Stimulated activated CD4-positive, alpha-beta T cell treated with anti-CD3 and anti-CD28 coated beads, TNF-alpha, amount 100 ng/mL, for 24 hours (primary cell): ENCODE data around the gene SRI.

ENCODE experiments used
- DNase-seq, 3 experiments: peaks; one replicate each; pipeline ENCODE4 v3.0.0-alpha.2; 2020; ENCODE audit warnings: low read depth in 3 of 3

Gene SRI

DNA sequence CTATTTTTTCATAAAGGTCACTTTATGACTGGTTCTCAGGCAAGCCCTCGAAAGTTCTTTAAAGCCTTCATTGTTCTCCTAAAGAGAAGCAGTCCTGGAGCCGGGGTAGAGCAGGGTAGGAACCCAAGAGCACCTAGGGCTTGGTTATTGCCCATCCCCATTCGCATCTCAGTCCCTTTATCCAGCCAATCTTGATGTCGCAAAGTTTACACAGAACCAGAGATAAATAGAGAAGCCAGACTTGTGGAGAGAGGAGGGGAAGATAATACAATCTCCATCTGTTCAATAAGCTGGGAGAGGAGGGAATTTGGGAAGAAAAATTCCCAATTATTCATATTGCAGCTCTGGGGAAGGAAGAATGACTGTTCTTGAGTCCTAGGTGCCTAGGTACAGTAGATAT lies 6.4 kb upstream of the SRI start:
- no peak for DNase-seq

DNA sequence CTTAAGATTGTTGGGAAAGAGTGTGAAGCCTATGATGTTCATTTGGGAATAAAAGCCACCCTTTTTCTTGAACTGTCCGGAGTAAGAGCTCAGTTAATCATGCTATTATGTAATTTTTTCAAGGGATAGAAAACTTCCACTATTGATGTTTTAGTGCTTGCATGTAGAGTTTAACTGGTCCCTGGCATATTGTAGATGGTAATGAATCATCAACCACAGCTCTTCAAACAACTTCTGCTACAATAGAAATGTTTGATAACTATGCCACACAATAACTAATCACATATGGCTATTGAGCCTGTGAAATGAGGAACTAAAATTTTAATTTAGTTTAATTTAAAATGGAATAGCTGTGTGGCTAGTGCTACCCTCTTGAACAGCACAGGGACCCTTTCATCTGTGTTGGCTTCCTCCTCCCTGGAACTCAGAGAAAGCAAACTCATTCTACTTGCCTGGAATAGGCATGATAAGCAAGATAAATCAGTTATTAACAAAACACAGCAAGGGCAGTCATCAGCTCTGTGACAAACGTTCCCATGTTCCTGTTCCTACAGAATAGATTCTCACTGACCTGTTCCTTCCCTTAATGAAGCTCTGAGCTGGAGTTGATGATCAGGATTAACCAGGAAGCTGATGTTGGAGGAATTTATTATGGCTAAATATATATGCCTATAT lies 4.9 kb upstream of the SRI start:
- no peak for DNase-seq

DNA sequence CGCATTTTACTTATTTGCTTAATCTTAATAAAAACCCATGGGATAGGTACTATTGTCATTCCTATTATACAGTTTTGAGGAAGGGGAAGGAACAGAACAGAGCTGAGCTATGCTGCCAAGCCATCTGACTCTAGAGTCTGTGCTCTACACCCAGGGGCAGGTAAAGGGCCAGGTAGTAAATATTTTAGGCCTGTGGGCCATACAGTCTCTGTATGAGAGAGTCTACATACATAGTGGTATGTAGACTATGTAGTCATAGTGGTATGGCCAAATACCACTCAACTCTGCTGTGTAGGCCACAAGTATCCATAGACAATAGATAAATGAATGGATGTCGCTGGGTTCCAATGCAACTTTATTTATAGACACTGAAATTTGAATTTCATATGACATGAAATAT lies 3.4 kb upstream of the SRI start:
- DNase-seq = no peak

DNA sequence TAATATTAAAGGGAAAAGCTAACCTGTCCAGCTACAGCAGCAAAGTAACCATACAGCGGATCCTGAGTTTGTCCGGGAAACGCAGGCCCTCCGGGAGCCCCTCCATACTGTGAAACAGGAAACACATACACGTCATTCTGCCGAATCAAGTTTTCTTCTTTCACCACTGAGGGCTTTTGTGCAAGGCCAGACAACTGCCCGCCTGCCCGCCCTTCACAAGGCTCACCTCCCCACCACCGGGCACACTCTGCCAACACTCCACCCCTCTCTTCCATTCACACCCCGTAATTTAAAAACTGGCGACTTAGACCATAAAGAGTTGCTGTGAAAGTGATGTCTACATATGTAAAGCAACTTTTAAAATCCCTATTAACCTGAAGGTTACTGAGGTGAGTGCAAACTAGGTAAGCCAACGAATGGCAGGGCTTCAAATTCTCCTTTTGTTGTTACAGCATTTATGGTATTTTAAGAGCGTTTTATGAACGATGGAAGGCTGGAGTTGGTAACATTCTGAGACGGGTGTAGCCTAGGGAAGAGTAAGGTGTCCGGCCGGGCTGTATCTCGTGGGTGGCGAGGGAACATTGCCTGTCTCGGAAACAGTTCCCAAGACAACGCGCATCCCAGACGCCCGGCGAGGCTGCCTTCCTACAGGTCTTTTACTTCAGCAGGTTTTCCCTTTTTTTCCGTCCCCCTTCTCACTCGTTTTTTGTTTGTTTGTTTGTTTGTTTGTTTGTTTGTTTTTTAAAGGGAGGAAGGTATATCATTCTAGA lies 817 bp downstream of the SRI start:
- DNase-seq = peak in 2 of 3 experiments; percentile 3 to 5

DNA sequence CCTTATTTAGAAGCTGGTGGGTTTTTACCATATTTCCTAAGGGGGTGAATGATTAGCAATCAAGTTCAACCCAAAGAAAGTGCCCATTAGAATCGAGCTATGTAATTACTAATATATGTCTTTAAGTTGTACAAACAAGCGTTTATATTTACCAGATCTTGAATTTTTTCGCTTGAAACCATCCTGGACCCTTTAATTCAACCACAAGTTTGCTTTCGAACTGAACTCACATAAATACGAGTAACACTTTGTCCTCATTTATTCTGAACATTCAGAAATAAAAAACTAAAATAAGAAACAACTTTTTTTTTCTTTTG lies 1.5 kb downstream of the SRI start:
- DNase-seq = no peak

DNA sequence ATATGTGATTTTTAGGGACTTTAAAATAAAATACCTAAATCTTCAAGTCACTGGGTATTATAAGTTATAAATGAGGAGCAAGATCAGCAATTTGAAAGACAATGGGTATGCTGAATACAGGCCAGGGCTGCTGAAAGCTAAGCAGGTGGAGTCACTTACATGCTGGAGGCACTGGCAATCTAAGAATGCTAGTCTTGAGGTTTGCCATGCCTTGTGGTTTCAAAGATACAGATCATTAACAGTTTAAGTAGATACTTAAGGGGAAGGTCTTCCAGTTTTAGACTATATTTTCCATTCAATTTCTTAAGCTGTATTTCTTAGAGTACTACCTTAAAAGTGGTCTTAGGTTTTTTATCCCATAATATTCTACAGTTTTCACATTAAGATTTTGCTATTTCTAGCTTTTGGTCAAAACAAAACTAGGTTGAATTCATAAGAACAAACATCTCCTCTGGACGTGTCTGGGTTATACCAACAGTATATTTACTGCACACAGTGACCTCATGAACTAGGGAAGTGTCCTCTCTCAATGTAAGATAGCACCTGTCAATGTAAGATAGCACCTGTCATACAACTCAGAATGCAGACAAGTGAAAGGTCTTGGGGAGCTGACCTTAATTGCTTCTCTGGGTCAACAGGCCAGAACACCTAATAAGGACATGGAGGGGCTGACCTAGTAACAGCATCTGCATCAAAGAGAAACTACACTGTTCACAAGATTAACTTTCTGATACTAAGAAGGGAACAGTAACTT lies 2.0 kb downstream of the SRI start:
- no peak for DNase-seq

DNA sequence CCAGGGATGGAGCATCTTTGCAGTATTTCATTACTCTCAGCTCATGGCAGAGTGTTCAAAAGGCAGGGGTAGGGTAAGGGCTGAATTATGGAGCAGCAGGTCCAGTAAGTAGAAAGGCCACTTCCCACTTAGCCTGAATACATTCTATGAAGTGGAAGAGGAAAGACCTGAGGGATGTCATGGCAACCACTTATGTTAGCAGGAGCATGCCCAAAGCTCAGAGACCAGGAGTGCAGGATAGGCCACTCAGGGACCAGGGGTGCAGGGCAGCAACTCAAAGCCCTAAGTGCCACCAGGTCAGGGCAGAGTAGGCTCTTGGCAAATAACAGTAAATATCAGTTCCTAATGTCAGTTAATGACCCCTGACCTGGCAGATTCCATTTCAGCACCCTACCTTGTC lies 3.6 kb downstream of the SRI start:
- DNase-seq = no peak

DNA sequence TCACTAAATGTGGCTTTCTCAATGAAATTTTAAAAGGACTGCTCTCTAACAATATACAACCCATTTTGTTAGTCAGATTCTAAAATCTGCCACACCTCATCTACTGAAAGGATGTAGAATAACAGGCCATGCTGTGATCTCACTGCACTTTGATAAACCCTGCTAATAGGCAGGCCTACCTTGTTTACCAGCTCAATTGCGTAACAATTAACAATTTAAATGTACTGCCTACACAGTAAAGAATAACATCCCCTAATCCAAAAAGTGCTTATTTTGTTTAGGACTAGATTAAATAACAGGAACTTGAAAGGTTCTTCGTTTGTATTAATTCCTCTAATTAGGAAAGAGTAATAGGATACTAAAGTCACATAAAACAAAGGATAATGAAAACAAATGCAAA lies 4.5 kb downstream of the SRI start:
- DNase-seq = no peak

DNA sequence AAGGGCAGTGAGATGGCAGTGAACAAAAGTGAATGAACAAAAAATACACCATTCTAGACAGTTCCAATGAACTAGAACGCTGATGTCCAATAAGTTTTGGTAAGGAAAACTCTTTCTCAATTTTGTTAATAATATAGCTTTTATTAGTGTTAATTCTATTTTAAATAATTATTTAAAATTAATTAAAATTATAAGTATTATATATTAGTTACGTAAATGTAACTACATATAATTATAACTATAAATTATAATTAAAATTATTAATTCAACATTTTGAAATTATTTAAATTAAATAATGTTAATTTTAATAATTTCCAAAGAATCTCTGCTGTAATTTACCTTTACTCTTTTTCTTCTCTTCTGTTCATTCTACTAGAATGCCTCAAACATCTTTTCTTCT lies 5.4 kb downstream of the SRI start:
- no peak for DNase-seq

DNA sequence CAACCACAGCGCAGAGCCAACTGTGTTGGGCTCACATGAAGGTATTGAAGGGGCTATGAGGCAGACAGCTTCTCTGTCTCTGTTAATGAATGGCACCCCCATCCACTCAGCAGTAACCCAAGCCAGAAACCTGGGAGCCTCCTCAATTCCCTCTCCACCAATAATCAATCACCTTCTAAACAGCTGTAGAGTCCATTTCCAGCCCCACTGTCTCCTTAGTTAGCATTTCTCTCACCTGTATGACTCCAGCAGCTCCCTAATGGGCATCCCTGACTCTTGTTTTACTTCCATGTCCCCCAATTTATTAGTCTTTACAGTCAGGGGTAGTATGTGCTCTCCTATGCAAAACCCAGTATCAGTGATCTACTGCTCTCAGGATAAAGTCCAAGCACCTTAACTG lies 6.9 kb downstream of the SRI start:
- no peak for DNase-seq

DNA sequence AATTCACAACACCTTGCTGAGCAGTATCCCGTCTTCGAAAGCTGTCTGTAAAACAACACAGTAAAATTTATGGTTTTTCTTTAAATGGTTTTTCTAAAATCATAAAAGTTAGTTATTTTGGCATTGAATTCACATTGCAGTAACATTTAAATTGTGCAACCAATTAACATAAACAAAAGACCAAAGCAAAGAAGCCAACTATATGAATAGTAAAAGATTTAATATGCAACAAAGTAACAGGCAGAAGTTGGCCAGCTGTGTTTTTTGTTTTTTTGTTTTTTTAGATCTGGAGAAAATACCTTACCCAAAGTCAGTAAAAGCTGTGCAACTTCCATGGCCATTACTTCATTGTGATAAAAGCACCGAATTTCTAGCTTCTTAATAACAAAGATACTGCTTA lies 11.3 kb downstream of the SRI start:
- no peak for DNase-seq

DNA sequence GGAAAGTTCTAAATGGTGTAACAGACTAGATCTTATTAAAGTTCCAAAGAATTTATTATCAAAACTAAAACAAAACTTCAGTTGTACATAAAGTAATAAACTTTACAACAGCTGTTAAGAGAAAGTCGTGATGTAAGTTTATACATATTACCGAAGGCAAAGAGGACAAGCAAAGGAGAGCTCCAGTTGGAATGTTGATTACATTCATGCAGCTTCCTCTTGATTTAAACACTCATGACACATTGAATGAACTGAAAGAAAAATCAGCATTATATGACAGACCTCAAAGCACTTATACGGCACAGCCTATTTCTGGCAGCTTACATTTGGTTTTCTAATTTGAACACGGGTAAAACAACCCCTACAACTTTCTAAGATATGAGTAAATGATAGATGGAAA lies 13.6 kb downstream of the SRI start:
- no peak for DNase-seq

DNA sequence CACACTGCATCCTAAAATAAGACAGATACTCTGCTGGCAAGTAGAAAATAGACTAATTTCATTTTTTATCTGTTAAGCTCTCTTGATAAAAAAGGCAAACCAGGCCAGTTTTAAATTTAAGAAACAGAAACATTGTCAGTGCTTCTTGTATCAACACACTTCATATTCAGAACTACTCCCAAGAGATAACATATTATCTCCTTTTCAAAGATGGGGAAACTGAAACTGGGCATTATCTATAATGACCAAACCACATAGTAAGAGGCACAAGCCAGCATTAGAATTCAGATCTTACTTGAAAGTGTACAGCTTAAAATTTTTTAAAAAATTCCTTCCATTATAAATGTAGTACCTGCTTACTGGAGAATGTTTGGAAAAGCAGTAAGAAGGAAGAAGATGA lies 14.7 kb downstream of the SRI start:
- no peak for DNase-seq

DNA sequence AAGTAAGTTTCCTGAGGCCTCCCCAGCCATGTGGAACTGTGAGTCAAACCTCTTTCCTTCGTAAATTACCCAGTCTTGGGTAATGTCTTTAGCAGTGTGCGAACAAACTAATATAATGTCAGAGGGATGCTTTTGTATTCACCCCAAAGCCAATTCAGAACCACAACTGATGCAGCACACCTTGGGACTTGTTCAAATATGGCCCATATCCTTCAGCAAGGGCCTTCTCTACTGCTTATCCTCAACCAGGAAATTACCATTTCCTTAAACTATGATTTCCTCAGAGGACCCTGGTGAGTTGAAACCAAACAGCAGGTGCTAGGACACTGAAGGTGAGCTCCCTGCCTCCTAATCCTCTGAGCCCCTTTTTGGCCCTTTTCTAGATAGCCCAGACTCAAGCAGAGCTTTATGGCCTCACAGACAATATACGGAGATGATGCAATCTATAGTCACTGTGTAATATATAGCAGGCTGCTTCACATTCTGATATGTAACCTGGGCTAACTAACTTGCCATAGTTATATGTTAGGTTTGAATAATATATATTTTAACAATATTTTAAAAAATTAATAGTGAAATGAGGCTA lies 15.2 kb downstream of the SRI start:
- no peak for DNase-seq

DNA sequence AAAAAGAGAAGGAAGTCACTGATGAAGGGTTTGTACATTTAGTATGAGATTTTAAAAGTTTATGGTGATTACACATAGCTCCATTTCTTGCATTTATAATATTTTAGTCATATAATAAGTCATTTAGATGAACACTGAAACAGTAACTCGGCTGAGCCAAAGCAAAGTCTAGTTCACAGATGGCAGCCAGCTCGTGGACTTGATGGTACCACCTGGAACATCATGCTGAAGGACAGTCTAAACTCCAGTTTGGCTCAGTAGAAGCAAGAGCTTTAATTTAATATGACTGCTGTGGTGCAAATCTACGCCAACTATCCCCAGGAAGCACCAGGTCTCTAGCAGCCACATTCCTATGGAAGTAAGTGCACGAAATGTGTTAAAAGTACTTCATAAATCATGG lies 16.4 kb downstream of the SRI start:
- DNase-seq = no peak

DNA sequence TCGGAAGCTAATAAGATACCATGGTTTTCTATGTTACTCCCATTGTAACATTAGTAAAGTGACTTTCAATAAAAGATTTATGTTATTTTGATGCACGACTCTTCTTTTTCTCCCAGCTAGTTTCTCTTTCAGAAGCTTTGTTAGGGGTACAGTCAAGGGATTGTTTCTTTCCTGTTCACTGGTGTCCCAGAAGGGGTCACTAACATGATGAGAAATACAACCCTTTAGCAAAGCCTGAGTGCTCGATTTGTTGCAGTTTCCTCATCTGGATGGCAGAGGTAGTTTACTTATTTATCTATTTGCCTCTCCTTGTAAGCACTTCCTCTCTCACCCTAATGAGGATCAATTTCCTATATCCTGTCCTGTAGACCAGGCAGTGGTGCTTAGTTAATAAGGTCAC lies 17.0 kb downstream of the SRI start:
- DNase-seq = no peak

DNA sequence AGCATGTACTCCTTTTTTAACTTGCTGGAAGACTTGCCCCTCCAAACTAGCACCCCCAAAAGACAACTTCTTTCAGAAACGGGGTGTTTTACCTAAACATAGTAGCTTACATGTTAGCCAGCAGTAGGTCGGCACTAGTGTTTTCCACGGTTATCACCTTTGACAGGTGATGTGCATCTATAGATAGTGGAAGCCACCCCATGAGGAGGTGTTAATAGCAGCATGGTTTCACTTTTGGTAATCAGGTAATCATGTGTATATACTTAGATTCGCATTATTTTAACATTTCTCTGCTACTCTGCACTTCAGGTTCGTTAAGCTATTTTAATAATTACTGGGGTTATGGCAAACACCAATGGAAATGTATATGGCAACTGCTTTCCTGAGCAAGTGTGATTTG lies 17.6 kb downstream of the SRI start:
- DNase-seq = no peak

DNA sequence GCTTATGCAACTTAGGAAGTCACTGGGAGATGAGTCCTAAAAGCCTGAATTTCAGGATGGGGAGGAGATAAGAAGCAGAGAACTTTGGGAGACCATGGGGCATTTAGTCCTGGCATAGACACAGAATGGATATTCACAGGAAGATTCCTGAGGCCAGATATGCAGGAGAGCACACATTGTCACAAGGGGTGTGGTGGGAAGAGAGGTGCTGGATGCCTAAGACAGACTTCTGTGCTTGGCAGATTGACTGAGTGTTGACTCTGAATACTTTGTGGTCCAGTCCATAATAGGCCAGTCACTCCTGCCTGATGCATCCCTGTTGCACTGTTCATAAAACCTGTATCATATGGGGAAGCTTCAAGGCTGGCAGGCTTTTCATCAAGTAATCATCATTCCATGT lies 18.5 kb downstream of the SRI start:
- DNase-seq = no peak

DNA sequence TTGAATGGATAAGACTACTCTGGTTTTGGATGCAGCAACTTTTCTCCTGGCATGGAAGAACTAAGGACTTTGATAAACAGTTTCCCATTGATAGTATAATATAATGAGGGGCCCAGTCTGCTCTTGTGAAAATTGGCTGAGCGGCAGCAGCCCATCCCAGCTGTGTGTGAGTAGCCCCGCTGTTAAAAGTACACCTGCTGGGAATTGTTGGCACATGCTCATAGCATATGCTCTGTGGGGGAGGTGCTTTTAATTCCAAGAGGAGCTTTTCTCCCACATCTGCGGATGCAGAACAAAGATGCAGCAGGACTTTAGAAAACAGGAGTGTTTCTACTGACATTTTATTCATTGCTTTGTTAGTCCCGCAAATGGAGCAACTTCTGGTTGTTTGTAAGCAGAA lies 19.0 kb downstream of the SRI start:
- DNase-seq = no peak

DNA sequence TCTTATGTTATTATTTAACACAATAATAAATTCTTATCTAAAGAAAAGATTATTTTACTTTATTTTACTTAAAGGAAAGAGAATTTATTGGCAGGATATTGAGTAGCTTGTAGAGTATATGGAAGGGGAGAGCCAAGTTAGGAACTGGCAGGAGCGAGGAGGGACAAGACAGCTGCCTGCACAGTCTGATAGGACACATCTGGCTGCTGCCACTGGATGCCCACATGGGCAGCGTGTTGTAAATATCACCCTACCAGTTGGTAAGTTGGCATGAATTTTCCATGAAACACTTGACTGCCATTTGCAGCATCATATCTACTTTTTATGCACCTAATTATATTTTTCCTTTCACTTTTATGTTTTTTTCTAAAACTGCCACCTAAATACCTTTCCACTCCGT lies 19.6 kb downstream of the SRI start:
- no peak for DNase-seq

DNA sequence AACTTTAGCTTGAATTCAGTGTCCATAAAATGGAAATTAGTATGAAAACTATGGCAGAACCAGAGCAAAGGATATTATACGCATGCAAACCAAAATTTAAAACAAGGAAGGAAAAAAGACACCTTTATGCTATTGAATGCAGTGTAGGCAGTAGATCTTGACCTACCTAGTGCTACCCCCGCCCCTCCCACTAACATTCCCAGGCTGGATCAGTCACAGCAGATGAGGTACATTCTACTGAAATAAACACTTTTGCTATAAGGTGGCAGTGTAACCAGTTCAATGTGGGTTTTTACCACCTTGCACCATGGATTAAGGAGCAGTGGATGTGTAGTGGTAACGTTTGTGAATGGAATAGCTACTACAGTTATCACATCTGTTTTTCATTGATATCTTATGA lies 27.9 kb downstream of the SRI start:
- DNase-seq = no peak

DNA sequence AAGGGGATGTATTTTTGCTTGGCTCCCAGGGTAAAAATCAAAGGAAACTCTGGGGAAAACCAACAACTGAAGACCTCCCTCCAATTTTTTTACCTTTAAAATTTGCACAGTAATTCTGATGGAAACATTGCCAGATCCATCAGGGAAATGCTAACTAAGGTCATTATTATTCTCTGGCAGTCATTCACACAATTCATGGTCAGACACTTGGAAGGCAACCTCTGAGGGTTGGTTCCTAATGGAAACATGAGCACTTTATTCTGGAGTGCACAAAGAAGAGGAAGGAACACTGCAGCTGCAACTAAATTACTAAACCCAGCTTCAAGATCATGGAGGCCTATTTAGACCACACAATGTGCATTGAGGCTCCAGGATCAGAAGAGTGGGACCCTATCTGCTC lies 34.2 kb downstream of the SRI start:
- no peak for DNase-seq

DNA sequence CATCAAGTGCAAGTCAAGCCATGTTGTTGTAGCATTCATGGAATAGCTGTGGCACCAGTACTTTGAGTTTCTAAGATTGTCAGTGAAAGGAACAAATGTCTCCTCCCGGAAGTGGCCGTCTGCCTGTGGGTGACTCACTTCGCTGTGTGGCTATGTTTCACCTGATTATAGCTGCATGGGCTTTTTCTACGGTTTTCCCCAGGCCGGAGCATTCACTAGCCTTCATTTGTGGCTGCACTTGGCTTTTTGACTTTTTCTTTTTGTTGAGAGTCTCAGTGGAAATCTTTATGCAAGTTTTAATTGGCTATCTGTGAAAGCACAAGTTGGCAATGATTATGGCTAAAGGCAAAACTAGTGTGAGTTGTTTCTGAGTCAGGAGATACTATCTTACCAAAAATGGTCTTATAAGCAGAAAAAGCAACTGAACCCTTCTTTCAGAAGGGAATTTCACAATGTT lies 35.0 kb downstream of the SRI start:
- no peak for DNase-seq
